H1 (cell line): ENCODE measurements around the gene TPM1. TPM values are rescaled to one million over a fixed set of nuclear protein-coding genes. Genes with fewer than 3 reads are reported as not detected.
A peak's percentile ranks its signal among the peaks of the same experiment; 100 is the strongest.

Experiments
- CTCF ChIA-PET: fragments of 300-600 bp; sonication (Branson Sonifier 250); formaldehyde crosslinking; loops from one replicate; lab custom pipeline; 2021; ENCODE audit not compliant: partially characterized antibody; lab: Charles Lee
- POLR2A ChIA-PET: fragments of 300-600 bp; sonication (Branson Sonifier 250); formaldehyde crosslinking; loops from one replicate; lab custom pipeline; 2021; ENCODE audit warnings: inconsistent platforms; ENCODE audit not compliant: partially characterized antibody; lab: Charles Lee
- DNase-seq, 2 experiments: peaks; one replicate each; pipeline versions ENCODE4 v3.0.0 to v3.0.0-alpha.2; 2010 to 2022; ENCODE audit warnings: low spot score in 2 of 2, low read depth in 1 of 2, mixed read lengths in 1 of 2
- FAIRE-seq: peaks from 2 replicates; lab custom pipeline; 2011; peaks lifted over from hg19 to GRCh38; lab: Jason Lieb, UNC
- H2AFZ ChIP-seq: 2 replicates; pipeline ENCODE4 v1.8.1; 2012; ENCODE audit warnings: low read length, inconsistent platforms
- H2AK5ac ChIP-seq: 2 replicates; pipeline ENCODE4 v1.6.1; 2013; ENCODE audit warnings: low read depth, low read length
- H2BK120ac ChIP-seq: replicated peaks from 2 replicates; pipeline ENCODE3; 2013; ENCODE audit warnings: low read depth, low read length, inconsistent platforms
- H2BK12ac ChIP-seq: 2 replicates; pipeline ENCODE4 v1.6.1; 2013; ENCODE audit warnings: low read depth, low read length
- H2BK15ac ChIP-seq: 2 replicates; pipeline ENCODE4 v1.6.1; 2013; ENCODE audit warnings: low read length
- H2BK20ac ChIP-seq: 2 replicates; pipeline ENCODE4 v1.6.1; 2013; ENCODE audit warnings: low read length
- H2BK5ac ChIP-seq: 2 replicates; pipeline ENCODE4 v1.6.1; 2013; ENCODE audit warnings: low read depth, low read length
- H3K14ac ChIP-seq: 2 replicates; pipeline ENCODE4 v1.6.1; 2013; ENCODE audit warnings: inconsistent platforms; ENCODE audit not compliant: insufficient read length
- H3K18ac ChIP-seq: 2 replicates; pipeline ENCODE4 v1.6.1; 2013; ENCODE audit warnings: low read length; ENCODE audit errors: extremely low read depth
- H3K23ac ChIP-seq: 2 replicates; pipeline ENCODE4 v1.6.1; 2013; ENCODE audit warnings: inconsistent platforms; ENCODE audit not compliant: insufficient read length
- H3K23me2 ChIP-seq: 2 replicates; pipeline ENCODE4 v1.6.1; 2013; ENCODE audit warnings: low read depth, low read length
- H3K27ac ChIP-seq: 2 replicates; pipeline ENCODE4 v1.6.1; 2011; ENCODE audit warnings: low read depth, low read length, inconsistent platforms
- H3K27me3 ChIP-seq, 4 experiments: replicated peaks in 1 of 4; 1 replicate in 1 of 4; 2 replicates in 3 of 4; pipeline versions ENCODE4 v1.6.1 to v1.8.1; 2011 to 2013; ENCODE audit warnings: low read length in 3 of 4, mild to moderate bottlenecking in 3 of 4, inconsistent platforms in 2 of 4, mixed read lengths in 2 of 4, moderate library complexity in 1 of 4; ENCODE audit not compliant: control insufficient read depth in 3 of 4, insufficient read depth in 3 of 4; ENCODE audit errors: extremely low read depth in 1 of 4
- H3K36me3 ChIP-seq, 4 experiments: 2 replicates each; pipeline versions ENCODE4 v1.6.1 to v1.8.1; 2011 to 2013; ENCODE audit warnings: mild to moderate bottlenecking in 4 of 4, low read length in 3 of 4, moderate library complexity in 2 of 4, control low read depth in 1 of 4, inconsistent platforms in 1 of 4; ENCODE audit not compliant: insufficient read depth in 4 of 4, control insufficient read depth in 2 of 4
- H3K4ac ChIP-seq: replicated peaks from 2 replicates; pipeline ENCODE3; 2013; ENCODE audit warnings: low read length, low read depth, mixed read lengths, inconsistent platforms; ENCODE audit not compliant: insufficient read length
- H3K4me1 ChIP-seq, 4 experiments: replicated peaks in 1 of 4; 1 replicate in 1 of 4; 2 replicates in 3 of 4; pipeline versions ENCODE4 v1.6.1 to v1.8.1; 2011 to 2013; ENCODE audit warnings: low read length in 3 of 4, inconsistent platforms in 2 of 4, mixed read lengths in 1 of 4; ENCODE audit not compliant: insufficient read depth in 4 of 4, control insufficient read depth in 3 of 4
- H3K4me2 ChIP-seq, 2 experiments: 2 replicates each; pipeline versions ENCODE4 v1.6.1 to v1.8.1; 2011 to 2013; ENCODE audit warnings: low read depth in 2 of 2, low read length in 2 of 2, control low read depth in 1 of 2, inconsistent platforms in 1 of 2, mild to moderate bottlenecking in 1 of 2; ENCODE audit not compliant: insufficient read depth in 1 of 2
- H3K4me3 ChIP-seq, 4 experiments: fragments of 200-600, 300-600 bp in 1 of 4; sonication (generic), shearing (Covaris generic), sonication (Bioruptor Twin) in 1 of 4; 2 replicates each; pipeline versions ENCODE4 v1.5.1 to v1.8.1; 2011 to 2016; ENCODE audit warnings: low read length in 4 of 4, low read depth in 3 of 4, control low read depth in 2 of 4, inconsistent platforms in 2 of 4, mild to moderate bottlenecking in 2 of 4, mixed read lengths in 1 of 4, moderate library complexity in 1 of 4; ENCODE audit not compliant: insufficient read depth in 2 of 4; ENCODE audit errors: extremely low read depth in 1 of 4
- H3K56ac ChIP-seq: replicated peaks from 2 replicates; pipeline ENCODE3; 2013; ENCODE audit warnings: low read depth, mild to moderate bottlenecking, mixed read lengths, low read length, inconsistent platforms; ENCODE audit not compliant: insufficient read length
- H3K79me1 ChIP-seq: 2 replicates; pipeline ENCODE4 v1.6.1; 2013; ENCODE audit warnings: low read depth, low read length, control low read depth
- H3K79me2 ChIP-seq, 2 experiments: 2 replicates each; pipeline versions ENCODE4 v1.6.1 to v1.8.1; 2012 to 2013; ENCODE audit warnings: low read length in 2 of 2, mild to moderate bottlenecking in 2 of 2, inconsistent platforms in 1 of 2; ENCODE audit not compliant: insufficient read depth in 2 of 2, control insufficient read depth in 1 of 2
- H3K9ac ChIP-seq, 4 experiments: replicated peaks in 1 of 4; 1 replicate in 1 of 4; 2 replicates in 3 of 4; pipeline versions ENCODE4 v1.6.1 to v1.8.1; 2011 to 2013; ENCODE audit warnings: low read depth in 3 of 4, low read length in 3 of 4, control low read depth in 2 of 4, mild to moderate bottlenecking in 2 of 4, moderate library complexity in 2 of 4, inconsistent platforms in 1 of 4; ENCODE audit errors: extremely low read depth in 1 of 4
- H3K9me3 ChIP-seq, 2 experiments: 2 replicates each; pipeline versions ENCODE4 v1.6.1 to v1.8.1; 2012 to 2013; ENCODE audit warnings: mild to moderate bottlenecking in 2 of 2, moderate library complexity in 2 of 2, control low read depth in 1 of 2, inconsistent platforms in 1 of 2, low read depth in 1 of 2, low read length in 1 of 2, mixed read lengths in 1 of 2; ENCODE audit not compliant: insufficient read depth in 2 of 2
- H4K20me1 ChIP-seq, 2 experiments: replicated peaks in 1 of 2; 2 replicates each; pipeline versions ENCODE3 to v1.8.1; 2011 to 2013; ENCODE audit warnings: inconsistent platforms in 2 of 2, low read length in 2 of 2, mild to moderate bottlenecking in 1 of 2; ENCODE audit not compliant: insufficient read depth in 2 of 2, control insufficient read depth in 1 of 2
- H4K5ac ChIP-seq: 2 replicates; pipeline ENCODE4 v1.6.1; 2013; ENCODE audit warnings: low read length, low read depth, mixed read lengths, inconsistent platforms; ENCODE audit not compliant: insufficient read length
- H4K8ac ChIP-seq: 2 replicates; pipeline ENCODE4 v1.8.0; 2013; ENCODE audit warnings: mild to moderate bottlenecking, moderate library complexity, low read length, inconsistent platforms; ENCODE audit not compliant: insufficient read depth; ENCODE audit errors: extremely low read depth
- H4K91ac ChIP-seq: replicated peaks from 2 replicates; pipeline ENCODE3; 2013; ENCODE audit warnings: low read length, mixed read lengths, inconsistent platforms; ENCODE audit not compliant: insufficient read length
- ATF3 ChIP-seq: IDR thresholded peaks from 2 replicates; pipeline ENCODE4 v1.6.1; 2011; ENCODE audit warnings: low read depth, mild to moderate bottlenecking, low read length; ENCODE audit not compliant: insufficient read depth
- CBX5 ChIP-seq: fragments of 300-800, 300-1000 bp; sonication (generic); IDR thresholded peaks from 2 replicates; pipeline ENCODE4 v1.7.1; 2016; ENCODE audit warnings: antibody characterized with exemption, low read length, low read depth
- GABPA ChIP-seq: IDR thresholded peaks from 2 replicates; pipeline ENCODE4 v1.6.1; 2011; ENCODE audit warnings: mild to moderate bottlenecking, low read length, moderate library complexity, borderline replicate concordance; ENCODE audit not compliant: insufficient read depth
- NANOG ChIP-seq: IDR thresholded peaks from 2 replicates; pipeline ENCODE4 v1.6.1; 2011; ENCODE audit warnings: low read length, low read depth, mild to moderate bottlenecking, inconsistent platforms; ENCODE audit not compliant: insufficient read depth, poor library complexity, severe bottlenecking
- RFX5 ChIP-seq: IDR thresholded peaks from 2 replicates; pipeline ENCODE4 v1.6.1; 2011; ENCODE audit warnings: low read depth, low read length, improper control_type of control experiment, borderline replicate concordance
- RNF2 ChIP-seq: fragments of 200-900, 300-1000 bp; sonication (generic); IDR thresholded peaks from 2 replicates; pipeline ENCODE4 v1.7.1; 2016; ENCODE audit warnings: borderline replicate concordance, low read depth, mild to moderate bottlenecking, antibody characterized with exemption, low read length; ENCODE audit not compliant: poor library complexity, severe bottlenecking; ENCODE audit errors: missing control alignments
- SIN3A ChIP-seq, 2 experiments: IDR thresholded peaks in 1 of 2; conservative IDR thresholded peaks in 1 of 2; 2 replicates each; pipeline ENCODE4 v1.6.1; 2011 to 2012; ENCODE audit warnings: low read length in 2 of 2, improper control_type of control experiment in 1 of 2, low read depth in 1 of 2, mild to moderate bottlenecking in 1 of 2
- TAF7 ChIP-seq: optimal IDR thresholded peaks from 2 replicates; pipeline ENCODE3; 2011; ENCODE audit warnings: low read depth, mild to moderate bottlenecking, inconsistent platforms, low read length, moderate library complexity, borderline replicate concordance
- WGBS, 2 experiments: shearing (Covaris generic) in 1 of 2; methylation state at CpG; one replicate each; pipeline versions ENCODE4 v1.1.6 to v1.1.7; 2013 to 2015; ENCODE audit warnings: low lambda C conversion rate in 2 of 2, mixed read lengths in 2 of 2, inconsistent platforms in 1 of 2, low coverage in 1 of 2, missing lambda C conversion rate in 1 of 2; ENCODE audit not compliant: insufficient replicate concordance in 2 of 2, insufficient coverage in 1 of 2, insufficient read length in 1 of 2; ENCODE audit errors: extremely low coverage in 1 of 2, missing lambda C conversion rate in 1 of 2; 5-methylcytosine and 5-hydroxymethylcytosine counted together
- polyA plus RNA-seq, 7 experiments: library from polyadenylated mRNA; depleted of rRNA in 3 of 7; stranded (reverse) in 5 of 7; unstranded in 2 of 7; fragments of >200 nt in 5 of 7; fragments of 200-250 nt in 2 of 7; gene quantifications; 1 replicate in 5 of 7; 2 replicates in 1 of 7; 4 replicates in 1 of 7; pipeline versions ENCODE4 v1.2.1 to v1.2.3, GENCODE V29; 2011 to 2013; ENCODE audit warnings: missing spikeins in 2 of 7, mixed read lengths in 2 of 7
- total RNA-seq: library from RNA; stranded (reverse); fragmentation: NEBNext Ultra II Directional; extraction: Animal tissue kit (Norgen Biotek cat#: 25700); gene quantifications from 2 replicates; pipeline ENCODE4 v1.2.1, GENCODE V29; 2021

Gene TPM1
- total and polyA plus RNA-seq, 2 of the 8 experiments (the other 6 are each of a cell fraction or from before 2014, with no cell fraction given), result 258 to 579 TPM

- no peaks in the 10 kb centered on the region for H4K20me1 ChIP-seq
- no peak overlapping the region for H3K9ac ChIP-seq
- no peak for DNase-seq
- H4K5ac ChIP-seq, result no peak overlapping the region
- no peak overlapping the region for H3K4me3 ChIP-seq
- H3K14ac ChIP-seq, result no peak overlapping the region
- no peak overlapping the region for H3K18ac ChIP-seq
- no peaks in the 10 kb centered on the region for H3K9me3 ChIP-seq
- no peak overlapping the region for H4K91ac ChIP-seq
- no peak overlapping the region for H3K4ac ChIP-seq
- H3K27ac ChIP-seq, result no peak overlapping the region
- no peaks in the 10 kb centered on the region for H3K79me2 ChIP-seq
- H2AFZ ChIP-seq, result no peak overlapping the region
- no peak overlapping the region for H2BK15ac ChIP-seq
- no peak overlapping the region for H3K23ac ChIP-seq
- H2AK5ac ChIP-seq, result peak overlapping the region; percentile 30; the same call in 1 of the 2 replicates
- no peak overlapping the region for H2BK12ac ChIP-seq
- H3K79me1 ChIP-seq, result no peaks in the 10 kb centered on the region
- no peaks in the 10 kb centered on the region for H3K27me3 ChIP-seq
- H2BK20ac ChIP-seq, result no peak overlapping the region
- H3K4me2 ChIP-seq, result no peak overlapping the region
- FAIRE-seq, result no peak
- H4K8ac ChIP-seq, result no peak overlapping the region
- ChIA-PET POLR2A (interaction anchor here (0.7 to 1.1 kb wide), 2 partner anchors 13 to 38 kb away, joined by 3 to 5 read pairs; no protein-coding TSS in a partner anchor), CTCF (interaction anchor here (1.0 kb wide), 1 partner anchor 158 kb away, joined by 3 read pairs; no protein-coding TSS in a partner anchor)
- H3K4me1 ChIP-seq, result no peaks in the 10 kb centered on the region
- H2BK5ac ChIP-seq, result no peak overlapping the region
- no peak overlapping the region for H2BK120ac ChIP-seq
- no peak overlapping the region for H3K56ac ChIP-seq
- H3K36me3 ChIP-seq, result no peaks in the 10 kb centered on the region
- H3K23me2 ChIP-seq, result no peaks in the 10 kb centered on the region; the same call in 1 of the 2 replicates
- 84% methylated on average over 8 of the region's 8 CpGs; no CpG with 5 or more reads in 1 of the 2 experiments for WGBS, 2 experiments
- TF ChIP-seq NANOG (no peak), SIN3A (conservative IDR thresholded peaks at IDR 0.05 in 1 of 2, IDR thresholded peaks at IDR 0.05 in 1 of 2; ENCODE audit: low read depth in 1 of 2, low read length in 2 of 2) (no peak), ATF3 (no peak), CBX5 (no peak), GABPA (no peak), RFX5 (no peak), TAF7 (no peak), RNF2 (no peak)
Measured at GRCh38 chr15:63006032-63006878, 36.3 kb upstream of the TPM1 start.
